ENCODE results near the gene PABPC1L2B.
"Not testable (repeated sequence)": the region's sequence is repeated elsewhere in the genome, so short reads cannot be mapped to it uniquely, and the experiment has no call there.

PABPC1L2B gene

GRCh38 chrX:73002733-73003132, at the start of gene PABPC1L2B:
Gene PABPC1L2B (plus strand): TSS chrX:73002939. CDS start chrX:73003643, 704 bp downstream.
- not testable (repeated sequence) for H3K4me3 ChIP-seq (ENCODE audit: low read length)

DNA sequence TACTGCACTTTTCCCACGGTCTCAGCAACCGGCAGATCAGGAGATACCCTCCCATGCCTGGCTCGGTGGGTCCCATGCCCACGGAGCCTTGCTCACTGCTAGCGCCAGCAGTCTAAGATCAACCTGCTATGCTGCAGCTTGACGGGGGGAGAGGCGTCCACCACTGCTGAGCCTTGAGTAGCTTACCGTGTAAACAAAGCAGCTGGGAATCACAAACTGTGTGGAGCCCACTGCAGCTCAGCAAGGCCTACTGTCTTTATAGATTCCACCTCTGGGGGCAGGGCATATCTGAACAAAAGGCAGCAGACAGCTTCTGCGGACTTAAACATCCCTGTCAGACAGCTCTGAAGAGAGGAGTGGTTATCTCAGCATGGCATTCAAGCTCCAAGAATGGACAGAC, 42.8 kb upstream of the PABPC1L2B start:
- not testable (repeated sequence) for H3K4me3 ChIP-seq (ENCODE audit: low read length)

DNA sequence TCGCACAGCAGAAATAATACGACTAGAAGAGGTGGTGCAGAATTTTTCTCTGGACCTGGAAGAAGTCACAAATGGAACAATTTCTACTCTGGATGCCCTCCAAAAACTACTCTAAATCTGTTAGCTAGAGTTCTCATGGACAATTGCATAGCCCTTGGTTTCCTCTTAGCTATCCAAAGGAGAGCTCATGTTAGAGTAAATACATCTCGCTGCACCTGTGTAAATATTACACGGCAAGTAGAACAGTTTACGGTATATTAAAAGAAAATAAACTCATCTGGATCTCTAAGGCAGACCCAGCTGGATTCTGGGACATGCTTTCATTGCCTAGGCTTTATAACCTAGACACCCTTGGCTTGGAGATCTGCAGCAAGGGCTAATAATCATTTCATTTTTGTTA, 30.9 kb upstream of the PABPC1L2B start:
- not testable (repeated sequence) for H3K4me3 ChIP-seq (ENCODE audit: low read length)

GRCh38 chrX:72974885-72975284, 27.9 kb upstream of the PABPC1L2B start:
- not testable (repeated sequence) for H3K4me3 ChIP-seq (ENCODE audit: low read length)

DNA sequence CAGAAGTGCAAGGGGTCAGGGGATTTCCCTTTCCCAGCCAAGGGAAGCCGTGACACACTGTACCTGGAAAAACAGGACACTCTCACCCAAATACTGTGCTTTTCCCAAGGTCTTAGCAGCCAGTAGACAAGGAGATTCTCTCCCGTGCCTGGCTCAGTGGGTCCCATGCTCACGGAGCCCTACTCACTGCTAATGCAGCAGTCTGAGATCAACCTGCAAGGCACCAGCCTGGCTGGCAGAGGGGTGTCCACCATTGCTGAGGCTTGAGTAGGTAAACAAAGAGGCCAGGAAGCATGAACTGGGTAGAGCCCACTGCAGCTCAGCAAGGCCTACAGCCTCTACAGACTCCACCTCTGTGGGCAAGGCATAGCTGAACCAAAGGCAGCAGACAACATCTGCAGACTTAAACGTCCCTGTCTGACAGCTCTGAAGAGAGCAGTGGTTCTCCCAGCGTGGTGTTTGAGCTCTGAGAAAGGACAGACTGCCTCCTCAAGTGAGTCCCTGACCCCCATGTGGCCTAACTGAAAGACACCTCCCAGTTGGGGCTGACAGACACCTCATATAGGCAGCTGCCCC, 21.8 kb upstream of the PABPC1L2B start:
- H3K4me3 ChIP-seq (ENCODE audit: low read length), result not testable (repeated sequence)

DNA sequence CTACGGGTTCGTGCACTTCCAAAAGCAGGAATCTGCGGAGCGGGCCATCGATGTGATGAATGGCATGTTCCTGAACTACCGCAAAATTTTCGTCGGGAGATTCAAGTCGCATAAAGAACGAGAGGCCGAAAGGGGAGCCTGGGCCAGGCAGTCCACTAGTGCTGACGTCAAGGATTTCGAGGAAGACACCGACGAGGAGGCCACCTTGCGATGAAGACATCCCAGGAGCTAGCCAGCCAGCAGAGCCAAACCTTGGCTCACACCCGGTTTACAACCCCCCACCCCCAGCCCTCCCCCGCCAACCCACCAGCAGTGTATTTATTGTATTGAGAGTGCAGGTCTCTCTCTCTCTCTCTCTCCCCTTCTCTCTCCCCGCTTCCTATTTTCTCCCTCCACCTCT, 1.3 kb downstream of the PABPC1L2B start:
- H3K4me3 ChIP-seq (ENCODE audit: low read length), result not testable (repeated sequence)

GRCh38 chrX:73021361-73022092, 18.8 kb downstream of the PABPC1L2B start:
- no peak for TF ChIP-seq ZNF274 (IDR thresholded peaks at IDR 0.05; ENCODE audit: low read depth, low read length)

GRCh38 chrX:73022093-73022445, 19.3 kb downstream of the PABPC1L2B start:
- not testable (repeated sequence) for H3K4me3 ChIP-seq (ENCODE audit: low read length)

More at GRCh38 chrX:73021361-73022092, 18.8 kb downstream of the PABPC1L2B start:
- no peak overlapping the region for H3K4me3 ChIP-seq (ENCODE audit: low read length)

GRCh38 chrX:73028876-73029275, 26.1 kb downstream of the PABPC1L2B start:
- H3K4me3 ChIP-seq (ENCODE audit: low read length), result no peak overlapping the region
- no peak for TF ChIP-seq ZNF274 (IDR thresholded peaks at IDR 0.05; ENCODE audit: low read depth, low read length)
